Measurements from ENCODE around the gene IL17B.

IL17B gene

DNA sequence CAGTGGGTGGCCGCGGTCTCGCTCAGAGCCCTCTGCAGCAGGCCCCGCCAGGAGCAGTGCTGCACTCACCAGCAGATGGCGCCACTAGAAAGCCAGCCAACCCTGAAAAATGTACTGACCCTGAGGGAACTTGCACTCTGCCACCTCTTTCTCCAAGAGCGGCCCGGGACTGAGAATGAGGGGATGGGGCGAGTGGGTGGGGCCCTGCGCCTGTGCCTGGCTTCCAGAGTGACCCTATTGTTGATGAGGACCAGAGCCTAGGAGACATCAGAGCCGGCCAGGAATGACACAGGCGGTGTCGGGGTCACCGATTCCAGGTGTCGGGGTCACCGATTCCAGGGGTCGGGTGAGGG, 2.9 kb upstream of the IL17B start:
- Histone ChIP-seq H3K9ac (ENCODE audit: low read depth, low read length) (no peak overlapping the region), H3K9me3 (ENCODE audit: insufficient read depth, low read depth, low read length) (no peaks in the 10 kb centered on the region), H3K36me3 (ENCODE audit: insufficient read depth, low read length) (no peaks in the 10 kb centered on the region), H3K27ac (ENCODE audit: low read depth, low read length) (no peak overlapping the region), H3K4me1 (ENCODE audit: insufficient read depth, low read length) (0 out of 2 replicates have a peak, but pooled peaks cover 4% of the 10 kb centered on the region), H3K27me3 (ENCODE audit: insufficient read depth, low read length) (no peaks in the 10 kb centered on the region), H3K4me3 (ENCODE audit: low read length) (no peak overlapping the region)
- 49% methylated on average over 16 of the region's 16 CpGs for WGBS

DNA sequence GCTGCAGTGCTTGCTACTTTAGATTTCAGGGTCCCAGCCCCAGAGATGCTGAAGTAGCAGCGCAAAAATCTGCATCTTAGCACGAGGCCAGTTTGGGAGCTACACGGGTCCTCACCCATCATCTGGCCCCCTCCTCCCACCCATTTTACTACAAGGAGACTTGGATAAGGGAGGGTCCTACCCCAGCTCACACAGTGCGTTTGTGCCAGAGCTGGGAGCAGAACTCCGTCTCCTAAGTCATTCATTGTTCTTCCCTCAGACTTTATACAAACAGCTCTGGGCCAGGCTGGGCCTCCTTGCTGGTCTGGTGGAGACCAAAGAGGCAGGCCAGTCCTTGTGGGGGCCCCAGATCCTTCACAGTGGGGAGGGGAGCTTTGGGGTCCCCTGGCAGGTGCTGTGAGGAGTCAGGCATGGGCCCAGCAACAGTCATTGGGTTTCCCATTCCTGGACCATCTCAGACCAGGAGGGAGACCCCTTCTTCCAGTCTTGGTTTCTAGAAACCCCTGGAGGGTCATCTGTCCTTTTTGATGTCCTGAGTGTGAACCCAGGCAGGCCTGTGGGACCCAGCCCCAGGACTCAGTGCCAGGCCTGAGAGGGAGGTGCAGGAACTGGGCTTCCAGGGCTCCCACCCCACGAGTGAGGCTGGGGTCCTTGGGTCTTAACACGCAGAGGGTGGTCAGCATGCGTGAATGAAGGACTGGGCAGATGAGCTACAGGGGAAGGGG, 2.3 kb upstream of the IL17B start:
- no peak overlapping the region for H3K4me3 ChIP-seq (ENCODE audit: low read length)
- H3K27me3 ChIP-seq (ENCODE audit: insufficient read depth, low read length): no peaks in the 10 kb centered on the region
- no peaks in the 10 kb centered on the region for H3K36me3 ChIP-seq (ENCODE audit: insufficient read depth, low read length)
- no peak overlapping the region for H3K9ac ChIP-seq (ENCODE audit: low read depth, low read length)
- H3K4me1 ChIP-seq (ENCODE audit: insufficient read depth, low read length): 0 out of 2 replicates have a peak, but pooled peaks cover 4% of the 10 kb centered on the region
- 54% methylated on average over 8 of the region's 8 CpGs for WGBS
- H3K9me3 ChIP-seq (ENCODE audit: insufficient read depth, low read depth, low read length): no peaks in the 10 kb centered on the region
- no peak overlapping the region for H3K27ac ChIP-seq (ENCODE audit: low read depth, low read length)

DNA sequence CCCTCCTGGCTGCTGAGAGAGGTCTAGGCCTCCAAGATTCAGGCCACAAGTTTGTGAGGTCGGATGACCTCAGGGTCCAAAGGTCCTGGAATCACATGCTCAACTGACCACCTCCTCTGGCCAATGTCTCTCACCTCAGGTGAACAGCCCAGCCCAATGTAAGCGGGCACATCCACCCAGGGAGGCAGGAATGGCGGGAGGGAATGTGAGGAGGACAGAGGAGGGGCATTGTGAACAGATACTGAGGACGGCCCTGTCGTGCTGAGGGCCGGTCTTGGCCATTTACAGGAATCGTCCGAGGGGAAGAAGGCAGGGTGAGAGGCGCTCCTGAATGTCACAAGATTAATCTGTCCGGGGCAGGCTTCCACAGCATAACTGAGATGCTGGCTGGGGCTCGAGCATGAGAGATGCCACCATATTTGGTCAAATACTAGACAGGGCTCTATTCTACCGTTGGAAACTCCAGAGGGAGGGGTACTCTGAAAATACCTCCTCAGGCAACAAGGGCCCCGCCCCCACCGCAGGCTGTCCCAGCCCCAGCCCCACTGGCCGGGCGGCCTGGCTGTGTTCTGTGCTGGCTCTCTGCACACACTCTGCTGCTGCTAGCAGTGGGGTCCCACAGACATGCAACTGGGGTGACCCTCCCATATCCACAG, 1.5 kb upstream of the IL17B start:
- H3K4me3 ChIP-seq (ENCODE audit: low read length): no peak overlapping the region
- no peaks in the 10 kb centered on the region for H3K27me3 ChIP-seq (ENCODE audit: insufficient read depth, low read length)
- no peak overlapping the region for H3K9ac ChIP-seq (ENCODE audit: low read depth, low read length)
- no peaks in the 10 kb centered on the region for H3K9me3 ChIP-seq (ENCODE audit: insufficient read depth, low read depth, low read length)
- H3K4me1 ChIP-seq (ENCODE audit: insufficient read depth, low read length): 0 out of 2 replicates have a peak, but pooled peaks cover 4% of the 10 kb centered on the region
- 67% methylated on average over 16 of the region's 16 CpGs for WGBS
- H3K27ac ChIP-seq (ENCODE audit: low read depth, low read length): no peak overlapping the region
- H3K36me3 ChIP-seq (ENCODE audit: insufficient read depth, low read length): no peaks in the 10 kb centered on the region

DNA sequence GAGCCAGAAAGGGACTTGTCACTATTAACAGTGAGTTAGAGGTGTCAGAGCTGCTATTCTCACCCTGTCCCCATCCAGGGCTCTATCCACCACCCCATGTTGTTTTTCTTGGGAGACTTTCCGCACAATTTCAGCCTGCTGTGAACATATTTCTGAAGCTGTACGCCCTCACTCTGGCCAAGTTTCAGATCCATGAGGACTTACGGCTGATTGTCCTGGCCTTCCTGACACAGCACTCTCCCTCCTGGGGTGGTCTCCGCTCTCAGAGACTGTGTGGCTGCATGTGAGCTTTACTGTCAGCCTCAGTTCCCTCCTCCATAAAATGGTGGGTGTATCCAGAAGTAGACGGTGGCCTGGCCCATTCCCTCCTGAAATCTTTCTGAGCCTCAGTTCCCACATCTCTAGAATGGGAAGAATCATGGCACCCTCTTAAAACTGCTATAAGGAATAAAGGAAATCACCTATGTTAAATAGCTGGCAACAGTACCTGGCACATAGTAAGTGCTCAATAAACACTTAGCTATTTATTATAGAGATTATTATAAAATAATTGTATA, 804 bp upstream of the IL17B start:
- Histone ChIP-seq H3K36me3 (ENCODE audit: insufficient read depth, low read length) (no peaks in the 10 kb centered on the region), H3K27ac (ENCODE audit: low read depth, low read length) (no peak overlapping the region), H3K27me3 (ENCODE audit: insufficient read depth, low read length) (no peaks in the 10 kb centered on the region), H3K4me1 (ENCODE audit: insufficient read depth, low read length) (0 out of 2 replicates have a peak, but pooled peaks cover 4% of the 10 kb centered on the region), H3K9me3 (ENCODE audit: insufficient read depth, low read depth, low read length) (no peaks in the 10 kb centered on the region), H3K9ac (ENCODE audit: low read depth, low read length) (no peak overlapping the region), H3K4me3 (ENCODE audit: low read length) (no peak overlapping the region)
- WGBS: 87% methylated on average over 5 of the region's 5 CpGs

DNA sequence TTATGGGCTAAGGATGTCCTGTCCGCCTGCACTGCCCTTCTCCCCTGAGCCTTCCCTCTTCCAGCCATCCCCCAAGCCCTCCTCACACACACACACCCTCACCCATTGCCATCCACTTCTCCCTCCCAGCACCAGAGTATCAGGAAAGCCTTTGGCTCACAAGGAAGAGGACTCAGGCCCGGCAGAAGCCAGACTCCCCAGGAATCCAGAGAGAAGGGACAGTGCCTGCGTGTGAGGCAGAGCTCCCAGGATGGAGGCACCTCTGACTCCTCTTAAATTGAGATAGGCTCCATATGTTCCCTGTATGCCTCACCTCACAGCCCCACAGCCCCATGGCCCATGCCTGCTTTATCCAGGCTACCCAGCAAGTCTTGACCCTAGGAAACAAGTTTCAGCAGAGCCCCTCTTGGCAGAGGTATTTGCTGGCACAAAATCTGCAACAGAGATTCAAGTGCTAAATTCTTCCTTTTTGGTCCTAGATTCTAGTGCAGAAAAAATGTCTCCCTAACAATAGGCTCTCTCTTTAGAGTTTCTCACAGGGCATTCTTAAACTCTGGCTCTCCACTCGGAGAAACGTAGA, 761 bp downstream of the IL17B start:
- 75% methylated on average over 5 of the region's 5 CpGs for WGBS
- Histone ChIP-seq H3K4me3 (ENCODE audit: low read length) (no peak overlapping the region), H3K4me1 (ENCODE audit: insufficient read depth, low read length) (0 out of 2 replicates have a peak, but pooled peaks cover 4% of the 10 kb centered on the region)

DNA sequence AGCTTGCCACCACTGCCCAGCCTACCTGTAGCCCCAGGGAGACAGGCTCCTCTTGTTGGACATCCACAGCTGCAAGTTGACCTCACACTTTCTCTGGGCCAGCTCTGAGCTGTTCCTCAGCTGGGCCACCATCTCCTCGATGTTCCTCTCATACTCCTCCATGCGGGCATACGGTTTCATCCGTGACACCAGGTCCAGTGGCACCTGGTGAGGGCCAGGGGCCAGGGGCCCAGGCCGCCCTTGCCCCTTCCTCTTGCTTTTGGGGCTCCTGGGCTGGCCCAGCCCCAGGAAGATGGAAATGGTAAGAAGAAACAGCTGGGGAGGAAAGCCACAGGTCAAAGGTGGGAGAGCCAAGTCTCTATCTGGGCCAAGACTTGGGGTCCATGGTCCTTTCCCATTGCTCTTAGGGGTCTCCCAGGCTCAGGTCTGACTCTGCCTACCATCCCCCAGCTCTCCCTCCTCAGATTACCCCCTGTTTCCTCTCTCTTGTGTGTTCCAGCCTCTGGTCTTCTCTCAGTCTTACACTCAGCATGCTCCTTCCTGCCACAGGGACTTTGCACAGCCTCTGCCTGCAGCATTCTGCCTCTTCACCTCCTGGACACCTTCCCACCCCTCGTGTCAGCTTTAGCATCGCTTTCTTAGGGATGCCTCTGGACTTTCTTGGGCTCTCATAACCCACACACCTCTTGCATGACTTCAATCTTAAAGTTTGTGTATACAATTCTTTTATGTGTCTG, 2.2 kb downstream of the IL17B start:
- Histone ChIP-seq H3K4me3 (ENCODE audit: low read length) (no peak overlapping the region), H3K27me3 (ENCODE audit: insufficient read depth, low read length) (no peaks in the 10 kb centered on the region), H3K36me3 (ENCODE audit: insufficient read depth, low read length) (no peaks in the 10 kb centered on the region), H3K4me1 (ENCODE audit: insufficient read depth, low read length) (0 out of 2 replicates have a peak, but pooled peaks cover 4% of the 10 kb centered on the region), H3K9me3 (ENCODE audit: insufficient read depth, low read depth, low read length) (no peaks in the 10 kb centered on the region), H3K27ac (ENCODE audit: low read depth, low read length) (no peak overlapping the region), H3K9ac (ENCODE audit: low read depth, low read length) (no peak overlapping the region)
- 94% methylated on average over 7 of the region's 7 CpGs for WGBS

More for the DNA sequence above, 761 bp downstream of the IL17B start:
- no peaks in the 10 kb centered on the region for H3K27me3 ChIP-seq (ENCODE audit: insufficient read depth, low read length)
- no peaks in the 10 kb centered on the region for H3K9me3 ChIP-seq (ENCODE audit: insufficient read depth, low read depth, low read length)
- H3K36me3 ChIP-seq (ENCODE audit: insufficient read depth, low read length): no peaks in the 10 kb centered on the region
- no peak overlapping the region for H3K27ac ChIP-seq (ENCODE audit: low read depth, low read length)
- H3K9ac ChIP-seq (ENCODE audit: low read depth, low read length): no peak overlapping the region

DNA sequence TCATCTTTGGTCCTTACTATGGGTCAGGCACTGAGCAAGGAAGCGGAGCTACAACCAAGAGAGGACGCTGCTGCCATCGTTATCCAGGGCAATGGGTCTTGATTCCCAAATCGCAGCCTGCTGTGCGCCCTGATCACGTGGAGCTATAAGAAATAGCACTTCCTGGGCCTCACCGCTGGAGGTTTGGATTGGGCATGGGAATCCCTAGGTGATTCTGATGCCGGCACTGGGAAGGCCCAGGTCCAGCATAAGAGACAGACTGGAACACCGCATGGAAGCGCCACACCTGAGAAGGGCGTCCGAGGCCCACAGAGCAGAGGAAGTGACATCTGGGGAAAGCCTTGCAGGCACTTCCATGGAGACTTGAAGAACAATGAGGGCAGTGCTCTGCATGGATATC, 3.0 kb downstream of the IL17B start:
- Histone ChIP-seq H3K27ac (ENCODE audit: low read depth, low read length) (no peak overlapping the region), H3K36me3 (ENCODE audit: insufficient read depth, low read length) (no peaks in the 10 kb centered on the region), H3K9ac (ENCODE audit: low read depth, low read length) (no peak overlapping the region), H3K4me1 (ENCODE audit: insufficient read depth, low read length) (peaks cover 3% of the 10 kb centered on the region; the same call in 1 of the 2 replicates), H3K9me3 (ENCODE audit: insufficient read depth, low read depth, low read length) (no peaks in the 10 kb centered on the region), H3K27me3 (ENCODE audit: insufficient read depth, low read length) (no peaks in the 10 kb centered on the region), H3K4me3 (ENCODE audit: low read length) (no peak overlapping the region)
- 94% methylated on average over 12 of the region's 12 CpGs for WGBS

DNA sequence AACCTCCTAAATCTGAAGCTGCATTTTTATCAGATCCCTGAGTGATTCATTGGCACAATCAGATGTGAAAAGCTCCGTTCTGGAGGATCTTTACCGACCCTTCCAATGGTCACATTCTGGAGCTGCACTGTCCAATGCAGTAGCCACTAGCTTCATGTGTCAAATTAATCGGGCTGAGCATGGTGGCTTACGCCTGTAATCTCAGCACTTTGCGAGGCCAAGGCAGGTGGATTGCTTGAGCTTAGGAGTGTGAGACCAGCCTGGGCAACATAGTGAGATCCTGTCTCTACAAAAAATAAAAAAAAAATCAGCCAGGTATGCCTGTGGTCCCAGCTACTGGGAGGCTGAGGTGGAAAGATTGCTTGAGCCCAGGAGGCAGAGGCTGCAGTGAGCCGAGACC, 3.7 kb downstream of the IL17B start:
- no peaks in the 10 kb centered on the region for H3K27me3 ChIP-seq (ENCODE audit: insufficient read depth, low read length)
- no peaks in the 10 kb centered on the region for H3K36me3 ChIP-seq (ENCODE audit: insufficient read depth, low read length)
- H3K4me1 ChIP-seq (ENCODE audit: insufficient read depth, low read length): peaks cover 4% of the 10 kb centered on the region; the same call in 1 of the 2 replicates
- WGBS: 91% methylated on average over 6 of the region's 6 CpGs
- no peaks in the 10 kb centered on the region for H3K9me3 ChIP-seq (ENCODE audit: insufficient read depth, low read depth, low read length)
- H3K9ac ChIP-seq (ENCODE audit: low read depth, low read length): no peak overlapping the region
- no peak overlapping the region for H3K27ac ChIP-seq (ENCODE audit: low read depth, low read length)
- no peak overlapping the region for H3K4me3 ChIP-seq (ENCODE audit: low read length)

DNA sequence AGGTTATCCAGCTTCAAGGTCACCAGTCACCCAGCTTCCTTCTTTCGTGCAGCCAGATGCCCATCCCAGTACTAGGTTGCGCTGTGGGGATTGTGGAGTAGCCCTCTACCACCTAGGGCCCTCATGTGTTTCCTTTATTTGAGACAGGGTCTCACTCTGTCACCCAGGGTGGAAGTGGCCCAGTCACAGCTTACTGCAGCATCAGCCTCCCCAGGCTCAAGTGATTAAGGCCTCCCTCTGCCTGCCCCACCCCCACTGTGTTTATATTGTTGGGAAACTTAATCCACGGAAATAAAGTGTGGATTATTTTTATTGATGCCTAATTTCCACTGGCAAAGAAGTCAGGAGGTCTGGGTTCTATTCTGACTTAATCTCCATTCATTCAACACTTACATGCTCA, 4.3 kb downstream of the IL17B start:
- 93% methylated on average over 2 of the region's 3 CpGs for WGBS
- H3K27me3 ChIP-seq (ENCODE audit: insufficient read depth, low read length): no peaks in the 10 kb centered on the region

DNA sequence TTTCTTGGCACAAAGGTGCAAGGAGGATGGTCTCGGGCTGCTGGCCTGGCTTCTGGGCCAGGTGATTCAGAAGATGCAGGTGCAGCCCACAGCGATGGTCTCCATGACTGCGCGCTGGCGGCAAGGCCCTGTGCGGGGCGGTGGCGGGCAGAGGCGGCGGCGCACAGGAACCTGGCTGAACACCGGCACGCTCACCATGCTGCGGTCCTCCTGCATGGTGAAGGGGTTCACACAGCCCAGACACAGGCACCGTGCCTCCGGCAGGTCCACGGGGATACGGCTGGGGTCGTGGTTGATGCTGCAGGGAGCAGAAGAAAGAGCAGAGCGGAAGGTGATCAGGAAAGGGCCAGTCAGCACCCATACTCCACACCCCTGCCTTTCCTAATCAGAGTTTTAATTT, 4.8 kb downstream of the IL17B start:
- H3K4me1 ChIP-seq (ENCODE audit: insufficient read depth, low read length): peaks cover 4% of the 10 kb centered on the region; the same call in 1 of the 2 replicates
- 96% methylated on average over 20 of the region's 20 CpGs for WGBS
- no peak overlapping the region for H3K9ac ChIP-seq (ENCODE audit: low read depth, low read length)
- no peaks in the 10 kb centered on the region for H3K27me3 ChIP-seq (ENCODE audit: insufficient read depth, low read length)
- no peaks in the 10 kb centered on the region for H3K9me3 ChIP-seq (ENCODE audit: insufficient read depth, low read depth, low read length)
- no peak overlapping the region for H3K4me3 ChIP-seq (ENCODE audit: low read length)
- no peak overlapping the region for H3K27ac ChIP-seq (ENCODE audit: low read depth, low read length)
- H3K36me3 ChIP-seq (ENCODE audit: insufficient read depth, low read length): no peaks in the 10 kb centered on the region

More for the DNA sequence above, 4.3 kb downstream of the IL17B start:
- H3K9ac ChIP-seq (ENCODE audit: low read depth, low read length): no peak overlapping the region
- no peaks in the 10 kb centered on the region for H3K36me3 ChIP-seq (ENCODE audit: insufficient read depth, low read length)
- H3K27ac ChIP-seq (ENCODE audit: low read depth, low read length): no peak overlapping the region
- no peak overlapping the region for H3K4me3 ChIP-seq (ENCODE audit: low read length)
- no peaks in the 10 kb centered on the region for H3K9me3 ChIP-seq (ENCODE audit: insufficient read depth, low read depth, low read length)
- peaks cover 4% of the 10 kb centered on the region; the same call in 1 of the 2 replicates for H3K4me1 ChIP-seq (ENCODE audit: insufficient read depth, low read length)

Measured in HUES64 (cell line).